HEK293 (cell line): ENCODE measurements around the gene PVALEF.

Experiments used
- CTCF ChIP-seq: fragments of 450-650 bp; formaldehyde crosslinking; IDR thresholded peaks from 2 replicates; pipeline ENCODE4 v1.5.1; 2016; ENCODE audit warnings: missing biosample characterization, missing genetic modification characterization
- INSM2 ChIP-seq: fragments of 450-650 bp; formaldehyde crosslinking; IDR thresholded peaks from 2 replicates; pipeline ENCODE4 v1.5.1; 2016; ENCODE audit warnings: missing biosample characterization, missing genetic modification characterization
- MZF1 ChIP-seq: fragments of 450-650 bp; formaldehyde crosslinking; IDR thresholded peaks from 2 replicates; pipeline ENCODE4 v1.5.1; 2017; ENCODE audit warnings: missing biosample characterization, missing genetic modification characterization, borderline replicate concordance
- REST ChIP-seq: fragments of 450-650 bp; formaldehyde crosslinking; IDR thresholded peaks from 2 replicates; pipeline ENCODE4 v1.5.1; 2016; ENCODE audit warnings: missing biosample characterization, missing genetic modification characterization
- SETDB1 ChIP-seq: IDR thresholded peaks from one replicate; pipeline ENCODE4 v1.6.1; 2017; ENCODE audit warnings: mild to moderate bottlenecking, low read length, moderate library complexity, mixed read lengths; ENCODE audit not compliant: insufficient read length
- YY1 ChIP-seq: fragments of 450-650 bp; formaldehyde crosslinking; IDR thresholded peaks from 2 replicates; pipeline ENCODE4 v1.5.1; 2018; ENCODE audit warnings: missing biosample characterization, missing genetic modification characterization
- ZNF10 ChIP-seq: fragments of 450-650 bp; formaldehyde crosslinking; IDR thresholded peaks from 2 replicates; pipeline ENCODE4 v1.5.1; 2017; ENCODE audit warnings: missing biosample characterization, missing genetic modification characterization
- ZNF114 ChIP-seq: fragments of 450-650 bp; formaldehyde crosslinking; IDR thresholded peaks from 2 replicates; pipeline ENCODE4 v1.5.0; 2017; ENCODE audit warnings: missing biosample characterization, missing genetic modification characterization
- ZNF133 ChIP-seq: fragments of 450-650 bp; formaldehyde crosslinking; IDR thresholded peaks from 2 replicates; pipeline ENCODE4 v1.5.1; 2016; ENCODE audit warnings: missing biosample characterization, missing genetic modification characterization
- ZNF510 ChIP-seq: fragments of 450-650 bp; formaldehyde crosslinking; IDR thresholded peaks from 2 replicates; pipeline ENCODE4 v1.5.1; 2018; ENCODE audit warnings: mild to moderate bottlenecking, missing genetic modification characterization, missing biosample characterization; ENCODE audit not compliant: insufficient replicate concordance
- ZNF692 ChIP-seq: fragments of 450-650 bp; formaldehyde crosslinking; IDR thresholded peaks from 2 replicates; pipeline ENCODE4 v1.5.1; 2016; ENCODE audit warnings: missing biosample characterization, missing genetic modification characterization

GRCh38 chr17:81183316-81183715, 18.0 kb downstream of the PVALEF start:
- TF ChIP-seq ZNF133 (no peak), ZNF510 (tag by site-specific recombination) (no peak), CTCF (tag by site-specific recombination) (no peak), YY1 (tag by site-specific recombination) (no peak), ZNF114 (no peak), ZNF692 (no peak), MZF1 (tag by site-specific recombination) (no peak), INSM2 (tag by site-specific recombination) (no peak), ZNF10 (tag by site-specific recombination) (no peak), SETDB1 (no peak), REST (no peak)
